HepG2 (cell line): ENCODE data around the gene RERG.

Experiments used
- BCL3 ChIP-seq: sonication (generic); formaldehyde crosslinking; IDR thresholded peaks from 2 replicates; pipeline ENCODE4 v1.5.1; 2020; ENCODE audit warnings: mild to moderate bottlenecking, missing genetic modification reagents, moderate library complexity
- CTCF ChIP-seq: sonication (generic); formaldehyde crosslinking; IDR thresholded peaks from 2 replicates; pipeline ENCODE4 v1.5.0; 2020; ENCODE audit warnings: mild to moderate bottlenecking, missing genetic modification reagents, moderate library complexity
- EZH2 ChIP-seq: conservative IDR thresholded peaks from 2 replicates; pipeline ENCODE4 v1.6.1; 2012; ENCODE audit warnings: mild to moderate bottlenecking, low read depth, low read length, moderate library complexity
- HOXA7 ChIP-seq: sonication (generic); formaldehyde crosslinking; IDR thresholded peaks from 2 replicates; pipeline ENCODE4 v1.8.1; 2022; ENCODE audit warnings: mild to moderate bottlenecking, missing genetic modification reagents, moderate library complexity
- SP5 ChIP-seq: IDR thresholded peaks from 2 replicates; pipeline ENCODE4 v1.6.1; 2016; ENCODE audit warnings: low read depth, borderline replicate concordance
- ZBTB20 ChIP-seq: sonication (generic); formaldehyde crosslinking; IDR thresholded peaks from 2 replicates; pipeline ENCODE4 v1.8.1; 2023; ENCODE audit warnings: missing genetic modification reagents, low read depth, mild to moderate bottlenecking, borderline replicate concordance
- ZNF317 ChIP-seq: sonication (generic); formaldehyde crosslinking; IDR thresholded peaks from 2 replicates; pipeline ENCODE4 v1.5.0; 2020; ENCODE audit warnings: mild to moderate bottlenecking, missing genetic modification reagents
- ZNF75D ChIP-seq: sonication (generic); formaldehyde crosslinking; IDR thresholded peaks from 2 replicates; pipeline ENCODE4 v1.8.1; 2023; ENCODE audit warnings: missing genetic modification reagents, mild to moderate bottlenecking, borderline replicate concordance
- ZNF878 ChIP-seq: sonication (generic); formaldehyde crosslinking; IDR thresholded peaks from 2 replicates; pipeline ENCODE4 v1.8.1; 2023; ENCODE audit warnings: mild to moderate bottlenecking, missing genetic modification reagents, moderate library complexity

- TF ChIP-seq SP5 (CRISPR knock-in tag) (no peak), ZNF878 (CRISPR knock-in tag) (no peak), ZBTB20 (CRISPR knock-in tag) (no peak), BCL3 (CRISPR knock-in tag) (no peak), CTCF (CRISPR knock-in tag) (no peak), ZNF75D (CRISPR knock-in tag) (no peak), EZH2 (no peak), HOXA7 (CRISPR knock-in tag) (no peak), ZNF317 (CRISPR knock-in tag) (no peak)
Observed at GRCh38 chr12:15209782-15210181, 11.4 kb downstream of the RERG start.
